ENCODE data around the gene BCL7A. TPM values are rescaled to one million over a fixed set of nuclear protein-coding genes. Genes with fewer than 3 reads are reported as not detected.
"Not testable (repeated sequence)": the region's sequence is repeated elsewhere in the genome, so short reads cannot be mapped to it uniquely, and the experiment has no call there.

The BCL7A gene
- total RNA-seq, 4 donors from 2014 or later: 4.7 to 8.5 (median 5.6) TPM

DNA sequence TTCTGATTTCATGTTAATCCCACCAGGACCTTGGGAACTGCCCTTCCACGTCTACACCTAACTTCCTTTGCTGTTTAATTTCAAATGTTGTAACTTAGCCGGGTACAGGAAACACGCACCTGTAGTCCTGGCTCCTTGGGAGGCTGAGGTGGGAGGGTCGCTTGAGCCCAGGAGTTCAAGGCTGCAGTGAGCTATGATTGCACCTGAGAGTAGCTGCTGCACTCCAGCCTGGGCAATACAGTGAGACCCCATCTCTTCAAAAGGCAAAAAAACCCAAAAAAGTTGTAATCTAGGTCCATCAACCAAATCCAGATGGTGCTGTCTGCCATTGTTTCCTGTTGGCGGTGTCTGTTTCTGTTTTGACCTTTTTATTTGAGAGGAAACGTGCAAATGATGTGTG, 14.5 kb downstream of the BCL7A start:
- WGBS, 2 donors (ENCODE audit: low coverage in 1 of 2): 90 to 91% methylated on average over 3 to 6 of the region's 6 CpGs
- Histone ChIP-seq H3K36me3 (peaks cover 0 to 51% of the 10 kb centered on the region in 2 donors), H3K9me3 (no peaks in the 10 kb centered on the region), H3K27me3 (no peaks in the 10 kb centered on the region), H3K27ac (no peak overlapping the region), H3K4me3 (no peak overlapping the region), H3K4me1 (no peaks in the 10 kb centered on the region)
- TF ChIP-seq EP300 (IDR thresholded peaks at IDR 0.05): no peak
- no peak for TF ChIP-seq POLR2A (IDR thresholded peaks at IDR 0.05)
- no peak for TF ChIP-seq POLR2AphosphoS5 (IDR thresholded peaks at IDR 0.05)
- TF ChIP-seq, protein P1, sequence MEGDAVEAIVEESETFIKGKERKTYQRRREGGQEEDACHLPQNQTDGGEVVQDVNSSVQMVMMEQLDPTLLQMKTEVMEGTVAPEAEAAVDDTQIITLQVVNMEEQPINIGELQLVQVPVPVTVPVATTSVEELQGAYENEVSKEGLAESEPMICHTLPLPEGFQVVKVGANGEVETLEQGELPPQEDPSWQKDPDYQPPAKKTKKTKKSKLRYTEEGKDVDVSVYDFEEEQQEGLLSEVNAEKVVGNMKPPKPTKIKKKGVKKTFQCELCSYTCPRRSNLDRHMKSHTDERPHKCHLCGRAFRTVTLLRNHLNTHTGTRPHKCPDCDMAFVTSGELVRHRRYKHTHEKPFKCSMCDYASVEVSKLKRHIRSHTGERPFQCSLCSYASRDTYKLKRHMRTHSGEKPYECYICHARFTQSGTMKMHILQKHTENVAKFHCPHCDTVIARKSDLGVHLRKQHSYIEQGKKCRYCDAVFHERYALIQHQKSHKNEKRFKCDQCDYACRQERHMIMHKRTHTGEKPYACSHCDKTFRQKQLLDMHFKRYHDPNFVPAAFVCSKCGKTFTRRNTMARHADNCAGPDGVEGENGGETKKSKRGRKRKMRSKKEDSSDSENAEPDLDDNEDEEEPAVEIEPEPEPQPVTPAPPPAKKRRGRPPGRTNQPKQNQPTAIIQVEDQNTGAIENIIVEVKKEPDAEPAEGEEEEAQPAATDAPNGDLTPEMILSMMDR (IDR thresholded peaks at IDR 0.05): no peak
- ATAC-seq: no peak

DNA sequence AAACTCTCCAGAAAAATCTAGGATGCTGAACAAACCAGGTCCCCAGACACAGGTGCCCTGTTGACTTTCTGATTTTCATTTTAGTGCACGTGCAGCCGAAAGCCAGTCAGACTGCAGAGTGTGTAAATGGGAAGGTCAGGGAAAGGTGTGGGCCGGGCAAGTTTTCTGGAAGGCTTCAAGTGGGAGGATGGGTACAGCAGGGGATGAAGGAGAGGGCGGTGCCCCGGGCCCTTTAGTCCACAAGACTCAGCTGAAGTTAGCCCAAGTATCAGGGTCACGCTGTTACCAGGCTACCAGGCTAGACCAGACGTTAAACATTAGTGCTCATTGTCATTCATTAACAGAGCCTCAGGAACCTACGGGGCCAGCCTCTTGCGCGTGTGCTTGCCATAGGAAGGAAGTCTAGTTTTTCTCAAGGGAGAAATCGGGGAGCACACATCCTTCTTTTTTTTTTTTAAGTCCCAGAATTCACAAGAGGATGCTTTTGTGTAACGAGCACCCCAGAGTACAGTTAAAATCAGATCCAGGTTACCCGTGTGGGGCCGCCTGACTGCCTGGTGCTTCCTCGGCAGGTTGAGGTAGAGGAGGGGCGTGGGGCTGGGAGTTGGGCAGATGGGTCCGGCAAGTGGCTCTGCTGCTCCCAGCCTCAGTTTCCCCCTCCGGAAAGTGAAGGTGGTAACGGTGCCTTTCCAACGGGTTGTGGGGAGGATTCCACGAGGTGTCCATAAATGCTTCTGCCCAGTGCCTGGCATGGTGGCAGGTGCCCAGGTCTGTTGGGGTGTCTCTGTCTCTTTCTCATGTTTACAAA, 19.1 kb downstream of the BCL7A start:
- Histone ChIP-seq H3K4me3 (no peak overlapping the region), H3K27ac (no peak overlapping the region), H3K4me1 (no peaks in the 10 kb centered on the region), H3K9me3 (no peaks in the 10 kb centered on the region), H3K27me3 (no peaks in the 10 kb centered on the region), H3K36me3 (peaks cover 0 to 85% of the 10 kb centered on the region in 2 donors)
- ATAC-seq: no peak
- WGBS, 2 donors (ENCODE audit: low coverage in 1 of 2): 69% methylated on average over 10 to 11 of the region's 21 CpGs
- TF ChIP-seq POLR2A (IDR thresholded peaks at IDR 0.05) (no peak), EP300 (IDR thresholded peaks at IDR 0.05) (no peak), POLR2AphosphoS5 (IDR thresholded peaks at IDR 0.05) (no peak)
- TF ChIP-seq, protein P1 (IDR thresholded peaks at IDR 0.05): no peak

DNA sequence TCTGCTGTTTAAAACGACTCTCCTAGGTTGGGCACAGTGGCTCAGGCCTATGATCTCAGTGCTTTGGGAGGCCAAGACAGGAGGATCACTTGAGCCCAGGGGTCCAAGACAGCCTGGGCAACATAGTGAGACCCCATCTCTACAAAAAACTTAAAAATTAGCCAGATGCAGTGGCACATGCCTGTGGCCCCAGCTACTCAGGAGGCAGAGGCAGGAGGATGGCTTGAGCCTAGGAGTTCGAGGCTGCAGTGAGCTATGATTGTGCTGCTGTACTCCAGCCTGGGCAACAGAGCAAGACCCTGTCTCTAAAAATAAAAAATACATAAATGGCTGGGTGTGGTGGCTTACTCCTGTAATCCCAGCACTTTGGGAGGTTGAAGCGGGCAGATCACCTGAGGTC, 19.8 kb downstream of the BCL7A start:
- H3K4me1 ChIP-seq, H3K27me3 ChIP-seq, H3K9me3 ChIP-seq, ATAC-seq, H3K4me3 ChIP-seq, H3K27ac ChIP-seq: not testable (repeated sequence)
- WGBS, 2 donors (ENCODE audit: low coverage in 1 of 2): 90 to 100% methylated on average over 1 to 2 of the region's 3 CpGs
- peaks cover 0 to 85% of the 10 kb centered on the region in 2 donors for H3K36me3 ChIP-seq

DNA sequence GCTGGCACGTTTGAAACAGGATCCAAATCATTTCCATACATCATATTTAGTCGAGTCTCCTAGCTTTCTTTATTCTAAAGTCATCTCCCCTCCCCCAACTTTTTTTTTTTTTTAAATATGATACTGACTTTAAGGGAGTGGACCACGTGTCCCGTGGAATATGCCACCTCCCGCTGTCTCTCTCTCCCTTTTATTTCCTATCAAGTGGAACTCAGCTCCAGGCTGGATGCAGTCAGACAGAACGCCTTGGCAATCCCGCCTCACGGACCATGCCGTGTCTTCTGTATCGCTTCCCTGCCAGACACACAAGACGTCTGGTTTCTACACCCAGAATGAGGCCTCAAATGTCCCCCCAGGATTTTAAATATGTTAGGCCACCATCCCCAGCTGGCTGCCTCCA, 21.2 kb downstream of the BCL7A start:
- Histone ChIP-seq H3K9me3 (no peaks in the 10 kb centered on the region), H3K36me3 (peaks cover 0 to 86% of the 10 kb centered on the region in 2 donors)
- TF ChIP-seq POLR2A (IDR thresholded peaks at IDR 0.05) (no peak), EP300 (IDR thresholded peaks at IDR 0.05) (no peak), POLR2AphosphoS5 (IDR thresholded peaks at IDR 0.05) (no peak)
- TF ChIP-seq, protein P1 (IDR thresholded peaks at IDR 0.05): no peak

DNA sequence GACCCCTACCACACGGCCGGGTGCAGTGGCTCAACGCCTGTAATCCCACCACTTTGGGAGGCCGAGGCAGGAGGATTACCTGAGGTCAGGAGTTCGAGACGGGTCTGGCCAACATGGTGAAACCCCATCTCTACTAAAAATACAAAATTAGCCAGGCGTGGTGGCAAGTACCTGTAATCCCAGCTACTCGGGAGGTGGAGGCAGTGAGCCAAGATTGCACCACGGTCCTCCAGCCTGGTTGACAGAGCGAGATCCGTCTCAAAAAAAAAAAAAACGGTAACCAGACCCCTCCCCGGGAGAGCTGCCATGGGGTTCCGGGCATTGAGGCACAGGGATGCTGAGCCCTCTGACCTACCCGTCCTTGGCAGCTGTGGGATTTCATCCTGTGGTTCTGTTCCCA, 21.8 kb downstream of the BCL7A start:
- no peak for ATAC-seq
- H3K4me1 ChIP-seq: no peaks in the 10 kb centered on the region
- no peaks in the 10 kb centered on the region for H3K9me3 ChIP-seq
- H3K27me3 ChIP-seq: no peaks in the 10 kb centered on the region
- WGBS, 2 donors (ENCODE audit: low coverage in 1 of 2): 81 to 100% methylated on average over 1 to 8 of the region's 15 CpGs
- TF ChIP-seq POLR2A (IDR thresholded peaks at IDR 0.05) (no peak), EP300 (IDR thresholded peaks at IDR 0.05) (no peak), POLR2AphosphoS5 (IDR thresholded peaks at IDR 0.05) (no peak)
- TF ChIP-seq, protein P1 (IDR thresholded peaks at IDR 0.05): no peak
- H3K4me3 ChIP-seq: no peak overlapping the region
- no peak overlapping the region for H3K27ac ChIP-seq
- peaks cover 0 to 84% of the 10 kb centered on the region in 2 donors for H3K36me3 ChIP-seq

More for the DNA sequence above, 21.2 kb downstream of the BCL7A start:
- WGBS, 2 donors (ENCODE audit: low coverage in 1 of 2): 75 to 82% methylated on average over 7 to 10 of the region's 11 CpGs
- Histone ChIP-seq H3K4me1 (no peaks in the 10 kb centered on the region), H3K27me3 (no peaks in the 10 kb centered on the region), H3K27ac (no peak overlapping the region), H3K4me3 (no peak overlapping the region)
- ATAC-seq: no peak

Data from gastroesophageal sphincter (tissue), 4 donors.